ENCODE results near the gene CELSR1.
"Not testable (repeated sequence)": the region's sequence is repeated elsewhere in the genome, so short reads cannot be mapped to it uniquely, and the experiment has no call there.

Gene CELSR1

DNA sequence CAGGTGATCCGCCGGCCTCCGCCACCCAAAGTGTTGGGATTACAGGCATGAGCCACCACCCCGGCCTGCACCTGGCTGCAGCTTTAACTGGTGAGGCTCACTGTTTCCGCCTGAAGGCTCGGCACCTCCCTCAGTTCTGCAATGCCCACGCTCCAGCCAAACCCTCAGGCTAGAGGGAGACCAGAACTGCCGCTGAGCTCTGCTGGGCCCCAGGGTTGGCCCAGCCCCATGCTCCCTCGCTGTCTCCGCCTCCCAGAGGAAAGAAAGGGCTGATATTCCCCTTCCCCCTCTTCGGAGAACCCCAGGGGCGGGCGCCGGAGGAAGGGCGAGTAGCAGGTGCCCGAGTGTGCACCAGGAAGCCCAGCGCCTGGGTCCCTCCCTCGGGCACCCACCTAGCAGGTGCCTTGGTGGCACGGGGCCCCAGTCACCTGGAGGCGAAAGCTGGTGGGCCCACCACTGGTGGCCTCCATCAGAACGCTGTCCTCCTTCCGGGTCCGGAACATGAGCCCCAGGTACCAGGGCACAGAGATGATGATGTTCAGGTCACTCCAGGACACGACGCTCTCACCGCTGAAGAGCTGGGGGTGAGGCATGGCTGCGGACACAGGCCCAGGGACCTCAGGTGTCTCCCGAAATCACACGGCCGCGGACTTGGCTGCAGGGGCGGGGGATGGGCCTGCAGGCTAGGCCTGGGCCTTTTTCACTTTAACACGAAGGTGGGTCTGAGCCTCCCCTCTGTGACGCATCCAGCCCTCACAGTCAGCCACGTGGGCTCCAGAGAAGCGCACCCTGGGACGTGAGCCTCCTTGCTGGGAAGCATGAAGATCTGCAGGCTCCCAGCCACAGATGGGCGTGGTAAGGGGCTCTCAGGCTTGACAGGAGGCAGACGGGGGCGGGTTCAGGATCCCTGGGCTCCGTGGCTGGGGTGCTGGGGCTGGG is 128.6 kb downstream of the CELSR1 start:
- H3K27me3 ChIP-seq (ENCODE audit: control insufficient read depth in 1 of 2, insufficient read depth in 2 of 2, low read length in 2 of 2), result peaks cover 0 to 3% of the 10 kb centered on the region in 2 donors
- no peaks in the 10 kb centered on the region for H3K36me3 ChIP-seq (ENCODE audit: control insufficient read depth in 1 of 2, insufficient read depth in 2 of 2, low read length in 2 of 2)
- no peaks in the 10 kb centered on the region for H3K9me3 ChIP-seq (ENCODE audit: control insufficient read depth in 1 of 2, low read length in 2 of 2)
- H3K4me1 ChIP-seq (ENCODE audit: control insufficient read depth in 1 of 2, insufficient read depth in 2 of 2, low read length in 2 of 2), result no peaks in the 10 kb centered on the region
- no peak overlapping the region for H3K27ac ChIP-seq (ENCODE audit: low read depth, low read length)
- H3K4me3 ChIP-seq (ENCODE audit: low read depth in 1 of 2, low read length in 2 of 2), result no peak overlapping the region
- no peak overlapping the region for H3K9ac ChIP-seq (ENCODE audit: low read depth in 1 of 2, low read length in 2 of 2)

DNA sequence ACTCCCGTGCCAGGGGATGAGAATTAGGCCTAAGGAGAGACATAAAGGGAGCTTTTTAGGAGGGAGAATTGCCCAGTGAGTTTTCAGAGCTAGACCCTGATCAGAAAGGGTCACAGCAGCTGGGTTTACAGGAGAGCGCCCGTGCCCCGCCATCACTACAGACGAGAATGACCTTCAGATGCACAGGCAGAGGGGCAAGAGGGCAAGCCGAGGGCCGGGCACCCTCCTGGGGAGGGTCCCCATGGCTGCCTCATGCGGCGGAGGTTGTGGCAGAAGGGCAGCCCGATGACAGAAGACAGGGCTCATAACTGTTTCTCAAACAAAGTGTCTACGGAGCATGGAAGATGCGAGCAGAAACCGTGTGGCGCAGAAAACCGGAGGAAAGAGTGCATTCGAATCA is 129.7 kb downstream of the CELSR1 start:
- no peak overlapping the region for H3K27ac ChIP-seq (ENCODE audit: low read depth, low read length)
- no peaks in the 10 kb centered on the region for H3K9me3 ChIP-seq (ENCODE audit: control insufficient read depth in 1 of 2, low read length in 2 of 2)
- H3K4me1 ChIP-seq (ENCODE audit: control insufficient read depth in 1 of 2, insufficient read depth in 2 of 2, low read length in 2 of 2), result no peaks in the 10 kb centered on the region
- no peaks in the 10 kb centered on the region for H3K36me3 ChIP-seq (ENCODE audit: control insufficient read depth in 1 of 2, insufficient read depth in 2 of 2, low read length in 2 of 2)
- no peak overlapping the region for H3K9ac ChIP-seq (ENCODE audit: low read depth in 1 of 2, low read length in 2 of 2)
- no peaks in the 10 kb centered on the region for H3K27me3 ChIP-seq (ENCODE audit: control insufficient read depth in 1 of 2, insufficient read depth in 2 of 2, low read length in 2 of 2)
- no peak overlapping the region for H3K4me3 ChIP-seq (ENCODE audit: low read depth in 1 of 2, low read length in 2 of 2)

DNA sequence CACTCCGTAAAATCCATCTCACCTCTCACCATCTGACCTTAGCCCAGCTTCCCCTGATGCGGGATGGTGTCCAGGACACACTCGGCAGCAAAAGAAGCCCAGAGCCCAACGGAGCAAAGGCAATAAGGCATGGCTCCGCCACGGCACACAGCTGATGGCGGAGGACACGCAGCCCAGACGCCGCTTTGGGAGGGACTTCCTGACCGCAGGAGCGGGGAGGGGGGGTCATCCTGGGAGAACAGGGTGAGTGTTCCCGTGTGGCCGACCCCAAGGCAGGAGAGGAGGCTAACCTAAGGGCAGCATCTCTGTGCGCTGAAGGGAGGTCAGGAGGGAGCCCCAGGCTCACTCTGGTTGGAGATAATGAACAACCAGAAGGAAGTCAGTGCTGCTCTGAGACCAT is 130.6 kb downstream of the CELSR1 start:
- Histone ChIP-seq H3K9me3 (ENCODE audit: control insufficient read depth in 1 of 2, low read length in 2 of 2) (no peaks in the 10 kb centered on the region), H3K4me1 (ENCODE audit: control insufficient read depth in 1 of 2, insufficient read depth in 2 of 2, low read length in 2 of 2) (no peaks in the 10 kb centered on the region), H3K9ac (ENCODE audit: low read depth in 1 of 2, low read length in 2 of 2) (no peak overlapping the region), H3K27ac (ENCODE audit: low read depth, low read length) (no peak overlapping the region), H3K4me3 (ENCODE audit: low read depth in 1 of 2, low read length in 2 of 2) (no peak overlapping the region), H3K27me3 (ENCODE audit: control insufficient read depth in 1 of 2, insufficient read depth in 2 of 2, low read length in 2 of 2) (no peaks in the 10 kb centered on the region), H3K36me3 (ENCODE audit: control insufficient read depth in 1 of 2, insufficient read depth in 2 of 2, low read length in 2 of 2) (no peaks in the 10 kb centered on the region)

GRCh38 chr22:46406349-46406748 is 131.1 kb downstream of the CELSR1 start:
- H3K36me3 ChIP-seq (ENCODE audit: control insufficient read depth in 1 of 2, insufficient read depth in 2 of 2, low read length in 2 of 2), result no peaks in the 10 kb centered on the region
- H3K4me3 ChIP-seq (ENCODE audit: low read depth in 1 of 2, low read length in 2 of 2), result no peak overlapping the region
- H3K9me3 ChIP-seq (ENCODE audit: control insufficient read depth in 1 of 2, low read length in 2 of 2), result no peaks in the 10 kb centered on the region
- H3K27me3 ChIP-seq (ENCODE audit: control insufficient read depth in 1 of 2, insufficient read depth in 2 of 2, low read length in 2 of 2), result no peaks in the 10 kb centered on the region
- no peak overlapping the region for H3K27ac ChIP-seq (ENCODE audit: low read depth, low read length)
- no peaks in the 10 kb centered on the region for H3K4me1 ChIP-seq (ENCODE audit: control insufficient read depth in 1 of 2, insufficient read depth in 2 of 2, low read length in 2 of 2)
- H3K9ac ChIP-seq (ENCODE audit: low read depth in 1 of 2, low read length in 2 of 2), result no peak overlapping the region

DNA sequence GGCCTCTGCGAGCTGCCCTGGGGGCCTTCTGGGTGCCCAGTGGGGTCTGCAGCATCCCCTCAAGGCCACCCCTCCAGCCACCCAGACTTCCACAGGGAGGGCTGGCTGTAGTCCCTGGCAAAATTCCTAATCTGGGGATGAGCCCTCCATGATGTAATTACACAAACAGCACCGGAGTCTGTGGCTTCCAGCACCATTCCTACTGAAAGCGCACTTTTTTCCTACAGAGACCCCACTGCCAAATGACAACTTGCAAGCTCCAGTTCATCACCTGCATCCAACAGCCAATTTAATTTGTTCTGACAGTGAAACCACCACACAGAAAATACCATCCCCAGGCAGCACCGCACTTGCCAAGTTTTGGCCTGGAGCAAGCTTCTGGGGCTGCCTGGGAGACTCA is 131.5 kb downstream of the CELSR1 start:
- Histone ChIP-seq H3K36me3 (ENCODE audit: control insufficient read depth in 1 of 2, insufficient read depth in 2 of 2, low read length in 2 of 2) (no peaks in the 10 kb centered on the region), H3K4me3 (ENCODE audit: low read depth in 1 of 2, low read length in 2 of 2) (no peak overlapping the region), H3K27ac (ENCODE audit: low read depth, low read length) (no peak overlapping the region), H3K9me3 (ENCODE audit: control insufficient read depth in 1 of 2, low read length in 2 of 2) (no peaks in the 10 kb centered on the region), H3K4me1 (ENCODE audit: control insufficient read depth in 1 of 2, insufficient read depth in 2 of 2, low read length in 2 of 2) (no peaks in the 10 kb centered on the region), H3K9ac (ENCODE audit: low read depth in 1 of 2, low read length in 2 of 2) (no peak overlapping the region), H3K27me3 (ENCODE audit: control insufficient read depth in 1 of 2, insufficient read depth in 2 of 2, low read length in 2 of 2) (no peaks in the 10 kb centered on the region)

DNA sequence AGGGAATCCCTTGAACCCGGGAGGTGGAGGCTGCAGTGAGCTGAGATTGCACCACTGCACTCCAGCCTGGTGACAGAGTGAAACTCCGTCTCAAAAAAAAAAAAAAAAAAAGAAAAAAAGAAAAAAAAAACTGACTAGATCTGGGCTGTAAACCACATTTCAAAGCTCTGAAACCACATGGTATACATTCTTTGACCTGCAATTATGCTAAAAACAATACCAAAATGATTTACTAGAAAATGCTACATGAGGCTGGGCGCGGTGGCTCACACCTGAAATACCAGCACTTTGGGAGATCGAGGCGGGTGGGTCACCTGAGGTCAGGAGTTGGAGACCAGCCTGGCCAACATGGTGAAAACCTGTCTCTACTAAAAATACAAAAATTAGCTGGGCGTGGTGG is 133.5 kb downstream of the CELSR1 start:
- H3K27me3 ChIP-seq (ENCODE audit: control insufficient read depth in 1 of 2, insufficient read depth in 2 of 2, low read length in 2 of 2); H3K4me3 ChIP-seq (ENCODE audit: low read depth in 1 of 2, low read length in 2 of 2); H3K9me3 ChIP-seq (ENCODE audit: control insufficient read depth in 1 of 2, low read length in 2 of 2); H3K27ac ChIP-seq (ENCODE audit: low read depth, low read length); H3K4me1 ChIP-seq (ENCODE audit: control insufficient read depth in 1 of 2, insufficient read depth in 2 of 2, low read length in 2 of 2); H3K9ac ChIP-seq (ENCODE audit: low read depth in 1 of 2, low read length in 2 of 2); H3K36me3 ChIP-seq (ENCODE audit: control insufficient read depth in 1 of 2, insufficient read depth in 2 of 2, low read length in 2 of 2): not testable (repeated sequence)

- no peaks in the 10 kb centered on the region for H3K9me3 ChIP-seq (ENCODE audit: control insufficient read depth in 1 of 2, low read length in 2 of 2)
- H3K36me3 ChIP-seq (ENCODE audit: control insufficient read depth in 1 of 2, insufficient read depth in 2 of 2, low read length in 2 of 2), result no peaks in the 10 kb centered on the region
- no peaks in the 10 kb centered on the region for H3K27me3 ChIP-seq (ENCODE audit: control insufficient read depth in 1 of 2, insufficient read depth in 2 of 2, low read length in 2 of 2)
- no peak overlapping the region for H3K27ac ChIP-seq (ENCODE audit: low read depth, low read length)
- H3K4me1 ChIP-seq (ENCODE audit: control insufficient read depth in 1 of 2, insufficient read depth in 2 of 2, low read length in 2 of 2), result no peaks in the 10 kb centered on the region
- no peak overlapping the region for H3K9ac ChIP-seq (ENCODE audit: low read depth in 1 of 2, low read length in 2 of 2)
- no peak overlapping the region for H3K4me3 ChIP-seq (ENCODE audit: low read depth in 1 of 2, low read length in 2 of 2)
Measured at GRCh38 chr22:46402505-46402904, 134.9 kb downstream of the CELSR1 start.

- H3K27ac ChIP-seq (ENCODE audit: low read depth, low read length), result no peak overlapping the region
Measured at GRCh38 chr22:46401370-46401769, 136.1 kb downstream of the CELSR1 start.

DNA sequence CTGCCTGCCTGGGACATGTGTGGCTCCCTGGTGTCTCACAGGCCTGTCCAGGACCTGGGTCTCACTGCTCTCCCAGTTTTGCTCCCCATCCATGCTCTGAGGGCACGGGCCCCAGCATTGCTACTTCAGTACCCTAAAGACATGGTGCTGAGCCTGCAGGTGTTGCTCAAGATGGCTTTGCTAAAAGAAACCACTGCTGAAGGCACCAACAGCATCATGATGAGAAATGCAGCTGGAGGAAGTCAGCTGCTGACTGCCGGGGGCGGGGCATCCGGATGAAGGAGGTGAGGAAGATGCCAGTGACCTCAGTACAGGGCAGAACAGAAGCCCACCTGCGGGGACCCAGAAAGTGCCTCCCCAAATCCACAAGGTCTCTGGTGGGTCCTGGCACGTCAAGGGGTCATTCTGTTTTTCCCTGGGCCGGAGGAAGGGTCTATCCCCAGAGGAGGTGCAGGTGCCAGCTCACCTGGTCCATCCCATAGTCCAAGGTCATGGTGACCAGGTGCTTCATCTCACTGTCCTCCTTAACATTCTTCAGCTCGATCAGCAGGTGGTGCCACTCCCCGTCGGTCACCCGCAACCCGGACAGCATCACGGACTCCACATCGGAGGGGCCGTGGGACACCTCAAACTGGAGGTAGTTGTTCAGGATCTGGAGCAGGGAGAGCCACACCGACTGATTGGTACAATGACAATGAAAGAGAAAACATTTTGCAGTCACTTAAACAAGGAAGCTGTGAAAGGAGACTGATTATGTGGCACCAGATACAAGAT is 138.0 kb downstream of the CELSR1 start:
- Histone ChIP-seq H3K9ac (ENCODE audit: low read depth in 1 of 2, low read length in 2 of 2) (no peak overlapping the region), H3K27me3 (ENCODE audit: control insufficient read depth in 1 of 2, insufficient read depth in 2 of 2, low read length in 2 of 2) (no peaks in the 10 kb centered on the region), H3K9me3 (ENCODE audit: control insufficient read depth in 1 of 2, low read length in 2 of 2) (no peaks in the 10 kb centered on the region), H3K27ac (ENCODE audit: low read depth, low read length) (no peak overlapping the region), H3K36me3 (ENCODE audit: control insufficient read depth in 1 of 2, insufficient read depth in 2 of 2, low read length in 2 of 2) (no peaks in the 10 kb centered on the region), H3K4me3 (ENCODE audit: low read depth in 1 of 2, low read length in 2 of 2) (no peak overlapping the region), H3K4me1 (ENCODE audit: control insufficient read depth in 1 of 2, insufficient read depth in 2 of 2, low read length in 2 of 2) (no peaks in the 10 kb centered on the region)

More at GRCh38 chr22:46401370-46401769, 136.1 kb downstream of the CELSR1 start:
- Histone ChIP-seq H3K9me3 (ENCODE audit: control insufficient read depth in 1 of 2, low read length in 2 of 2) (no peaks in the 10 kb centered on the region), H3K27me3 (ENCODE audit: control insufficient read depth in 1 of 2, insufficient read depth in 2 of 2, low read length in 2 of 2) (no peaks in the 10 kb centered on the region), H3K36me3 (ENCODE audit: control insufficient read depth in 1 of 2, insufficient read depth in 2 of 2, low read length in 2 of 2) (no peaks in the 10 kb centered on the region), H3K9ac (ENCODE audit: low read depth in 1 of 2, low read length in 2 of 2) (no peak overlapping the region), H3K4me3 (ENCODE audit: low read depth in 1 of 2, low read length in 2 of 2) (no peak overlapping the region), H3K4me1 (ENCODE audit: control insufficient read depth in 1 of 2, insufficient read depth in 2 of 2, low read length in 2 of 2) (no peaks in the 10 kb centered on the region)

DNA sequence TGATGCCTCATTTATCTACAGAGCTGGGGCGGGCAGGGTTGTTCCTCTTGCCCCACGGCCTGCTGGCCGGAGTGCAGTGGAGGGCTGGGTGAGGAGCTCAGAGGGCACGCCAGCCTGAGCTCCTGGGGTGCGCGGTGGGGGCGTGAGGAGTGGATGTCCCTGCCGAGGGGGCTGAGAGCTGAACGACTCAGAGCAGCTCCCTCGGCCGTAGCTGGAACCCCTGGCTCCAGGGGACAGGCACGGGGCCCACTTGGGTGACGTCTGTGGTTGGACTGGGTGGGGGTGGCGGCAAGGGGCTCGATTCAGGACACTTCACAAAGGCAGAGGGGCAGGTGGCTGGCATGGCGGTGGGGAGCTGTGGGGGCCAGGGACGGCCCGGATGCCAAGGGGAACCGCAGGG is 139.5 kb downstream of the CELSR1 start:
- H3K4me3 ChIP-seq (ENCODE audit: low read depth in 1 of 2, low read length in 2 of 2), result no peak overlapping the region
- no peak overlapping the region for H3K27ac ChIP-seq (ENCODE audit: low read depth, low read length)
- H3K9me3 ChIP-seq (ENCODE audit: control insufficient read depth in 1 of 2, low read length in 2 of 2), result no peaks in the 10 kb centered on the region
- H3K27me3 ChIP-seq (ENCODE audit: control insufficient read depth in 1 of 2, insufficient read depth in 2 of 2, low read length in 2 of 2), result no peaks in the 10 kb centered on the region
- no peaks in the 10 kb centered on the region for H3K4me1 ChIP-seq (ENCODE audit: control insufficient read depth in 1 of 2, insufficient read depth in 2 of 2, low read length in 2 of 2)
- H3K36me3 ChIP-seq (ENCODE audit: control insufficient read depth in 1 of 2, insufficient read depth in 2 of 2, low read length in 2 of 2), result no peaks in the 10 kb centered on the region
- no peak overlapping the region for H3K9ac ChIP-seq (ENCODE audit: low read depth in 1 of 2, low read length in 2 of 2)
